ENCODE measurements around the gene CPAMD8. TPM values are rescaled to one million over a fixed set of nuclear protein-coding genes. Genes with fewer than 3 reads are reported as not detected.

CPAMD8 gene
- total and polyA plus RNA-seq, 10 of the 15 experiments (the other 5 are each of a cell fraction or from before 2014, with no cell fraction given): 0.12 to 0.97 (median 0.25) TPM; not detected in 3

DNA sequence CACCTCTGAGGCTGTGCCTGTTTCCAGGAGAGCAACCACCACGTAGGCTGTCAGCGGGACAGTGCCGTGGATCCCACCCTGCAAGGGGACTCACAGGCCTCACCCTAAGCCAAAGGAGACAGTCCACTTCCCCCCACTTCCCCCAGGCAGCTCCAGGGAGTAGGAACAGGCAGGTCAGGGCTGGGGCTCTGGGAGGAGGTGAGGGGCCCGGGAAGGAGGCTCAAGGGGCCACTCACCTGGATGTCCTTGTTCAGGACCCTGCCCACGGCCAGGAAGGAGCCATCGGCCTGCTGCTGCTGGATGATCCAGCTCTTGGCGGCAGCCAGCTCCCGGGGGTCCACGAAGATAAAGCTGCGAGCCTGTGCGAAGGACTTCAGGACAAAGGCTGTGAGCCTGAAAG is 112.2 kb downstream of the CPAMD8 start:
- Histone ChIP-seq H3K27ac (ENCODE audit: control insufficient read depth, insufficient read depth) (no peak overlapping the region), H3K79me2 (ENCODE audit: control insufficient read depth, insufficient read depth, low read length) (no peaks in the 10 kb centered on the region), H3K4me2 (ENCODE audit: control insufficient read depth, insufficient read depth) (no peak overlapping the region), H3K27me3 (replicated peaks in 1 of 2; ENCODE audit: control insufficient read depth in 2 of 2, insufficient read depth in 2 of 2, low read length in 1 of 2) (no peaks in the 10 kb centered on the region), H3K36me3 (ENCODE audit: control insufficient read depth in 2 of 2, insufficient read depth in 2 of 2, low read length in 1 of 2) (no peaks in the 10 kb centered on the region), H2AFZ (ENCODE audit: control insufficient read depth, low read depth, low read length) (no peak overlapping the region), H3K9ac (ENCODE audit: control insufficient read depth, insufficient read depth, low read length) (no peak overlapping the region), H4K20me1 (ENCODE audit: control insufficient read depth, insufficient read depth) (no peaks in the 10 kb centered on the region), H3K9me3 (replicated peaks; ENCODE audit: control insufficient read depth, insufficient read depth, low read length) (peaks cover 6% of the 10 kb centered on the region; the same call in 2 of the 3 replicates), H3K4me3 (no peak overlapping the region), H3K4me1 (ENCODE audit: control insufficient read depth, insufficient read depth, low read length) (no peaks in the 10 kb centered on the region)
- CTCF ChIA-PET: no interaction called here
- intact Hi-C loops (cut with micrococcal nuclease; ENCODE audit: unreplicated experiment): no loop called here
- WGBS (ENCODE audit: insufficient coverage, insufficient replicate concordance, low lambda C conversion rate, missing lambda C conversion rate): 59% methylated on average over 11 of the region's 11 CpGs
- no peak for DNase-seq (ENCODE audit: low read depth, low spot score)
- no peak for ATAC-seq
- TF ChIP-seq, protein P1, sequence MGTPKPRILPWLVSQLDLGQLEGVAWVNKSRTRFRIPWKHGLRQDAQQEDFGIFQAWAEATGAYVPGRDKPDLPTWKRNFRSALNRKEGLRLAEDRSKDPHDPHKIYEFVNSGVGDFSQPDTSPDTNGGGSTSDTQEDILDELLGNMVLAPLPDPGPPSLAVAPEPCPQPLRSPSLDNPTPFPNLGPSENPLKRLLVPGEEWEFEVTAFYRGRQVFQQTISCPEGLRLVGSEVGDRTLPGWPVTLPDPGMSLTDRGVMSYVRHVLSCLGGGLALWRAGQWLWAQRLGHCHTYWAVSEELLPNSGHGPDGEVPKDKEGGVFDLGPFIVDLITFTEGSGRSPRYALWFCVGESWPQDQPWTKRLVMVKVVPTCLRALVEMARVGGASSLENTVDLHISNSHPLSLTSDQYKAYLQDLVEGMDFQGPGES (IDR thresholded peaks at IDR 0.05): no peak
- TF ChIP-seq MXI1 (IDR thresholded peaks at IDR 0.05; ENCODE audit: low read depth, low read length): no peak
- no peak for TF ChIP-seq ATF2 (IDR thresholded peaks at IDR 0.05; ENCODE audit: low read length)
- no peak for TF ChIP-seq SUZ12 (IDR thresholded peaks at IDR 0.05; ENCODE audit: unreplicated experiment)
- no peak for TF ChIP-seq LARP7 (IDR thresholded peaks at IDR 0.05)
- no peak for TF ChIP-seq MTA2 (IDR thresholded peaks at IDR 0.05; ENCODE audit: low read depth)
- TF ChIP-seq NFIC (IDR thresholded peaks at IDR 0.05; ENCODE audit: low read depth, low read length): no peak
- SMC1A ChIA-PET (ENCODE audit: uncharacterized antibody, unreplicated experiment): no interaction called here
- no TSS peak for BruUV-seq (replicated peaks)
- POLR2A ChIA-PET: no interaction called here
- RAD21 ChIA-PET (ENCODE audit: unreplicated experiment): no interaction called here
- no peak for FAIRE-seq
- in situ Hi-C loops (cut with MboI): no loop called here

All from GM12878 (cell line).